Thoracic aorta (tissue), 2 donors: ENCODE measurements around the gene NEK9. TPM values are rescaled to one million over a fixed set of nuclear protein-coding genes. Genes with fewer than 3 reads are reported as not detected.
A peak's percentile ranks its signal among the peaks of the same experiment; 100 is the strongest.

Experiments
- ATAC-seq: fragments of 150-250 bp; one replicate; pipeline ENCODE4 v1.8.0; 2017; ENCODE audit warnings: low read depth; ENCODE audit not compliant: insufficient number of reproducible peaks, low FRiP score
- DNase-seq: peaks from one replicate; pipeline ENCODE4 v3.0.0-alpha.2; 2020; ENCODE audit warnings: low spot score
- H3K27ac ChIP-seq, 2 donors: fragments of 200-600 bp; sonication (generic); 1 replicate in 1 of 2; 2 replicates in 1 of 2; pipeline ENCODE4 v1.5.1; 2016; ENCODE audit warnings: mild to moderate bottlenecking in 2 of 2, moderate library complexity in 2 of 2
- H3K27me3 ChIP-seq: fragments of 200-600 bp; sonication (generic); replicated peaks from 2 replicates; pipeline ENCODE4 v1.6.0; 2016; ENCODE audit warnings: mild to moderate bottlenecking; ENCODE audit not compliant: insufficient read depth
- H3K36me3 ChIP-seq: fragments of 200-600 bp; sonication (generic); one replicate; pipeline ENCODE4 v1.5.1; 2016
- H3K4me1 ChIP-seq, 2 donors: fragments of 200-600 bp; sonication (generic); 1 replicate in 1 of 2; 2 replicates in 1 of 2; pipeline versions ENCODE4 v1.5.1 to v1.6.0; 2016; ENCODE audit warnings: low read depth in 2 of 2, mild to moderate bottlenecking in 1 of 2; ENCODE audit not compliant: control insufficient read depth in 1 of 2
- H3K4me3 ChIP-seq: fragments of 200-600 bp; sonication (generic); 2 replicates; pipeline ENCODE4 v1.5.1; 2016; ENCODE audit warnings: mild to moderate bottlenecking
- H3K9me3 ChIP-seq: fragments of 200-600 bp; sonication (generic); 2 replicates; pipeline ENCODE4 v1.5.1; 2016
- CTCF ChIP-seq: fragments of 200-600 bp; sonication (generic); IDR thresholded peaks from one replicate; pipeline ENCODE4 v1.5.1; 2019; ENCODE audit warnings: antibody characterized with exemption
- total RNA-seq, 2 donors: library from RNA; depleted of rRNA; stranded (reverse); fragments of >200 nt; gene quantifications; one replicate each; pipeline versions ENCODE4 v1.1.0 to v1.2.3, GENCODE V29; 2016

NEK9 gene
- total RNA-seq, 2 donors from 2014 or later: 51.3 to 65.3 TPM

GRCh38 chr14:75088566-75089373 is 38.1 kb downstream of the NEK9 start:
- DNase-seq (peak; percentile 17), ATAC-seq (no peak)
- Histone ChIP-seq H3K27ac (no peak overlapping the region), H3K4me1 (no peaks in the 10 kb centered on the region), H3K9me3 (no peaks in the 10 kb centered on the region), H3K36me3 (peaks cover 41% of the 10 kb centered on the region), H3K4me3 (no peak overlapping the region), H3K27me3 (no peaks in the 10 kb centered on the region)
- TF ChIP-seq CTCF: peak; percentile 64

- no peak for TF ChIP-seq CTCF
- Histone ChIP-seq H3K27ac (no peak overlapping the region), H3K9me3 (no peaks in the 10 kb centered on the region), H3K4me3 (no peak overlapping the region), H3K27me3 (no peaks in the 10 kb centered on the region), H3K4me1 (no peaks in the 10 kb centered on the region), H3K36me3 (peaks cover 42% of the 10 kb centered on the region)
- no peak for DNase-seq
- ATAC-seq: no peak
Measured at GRCh38 chr14:75088153-75088552, 38.7 kb downstream of the NEK9 start.

GRCh38 chr14:75084513-75084912 is 42.3 kb downstream of the NEK9 start:
- H3K27me3 ChIP-seq: no peaks in the 10 kb centered on the region
- peaks cover 0 to 11% of the 10 kb centered on the region in 2 donors for H3K4me1 ChIP-seq
- no peak for TF ChIP-seq CTCF
- DNase-seq: no peak
- H3K36me3 ChIP-seq: peaks cover 42% of the 10 kb centered on the region
- no peak overlapping the region for H3K27ac ChIP-seq
- H3K9me3 ChIP-seq: no peaks in the 10 kb centered on the region
- no peak overlapping the region for H3K4me3 ChIP-seq
- ATAC-seq: no peak

GRCh38 chr14:75083271-75083670 is 43.6 kb downstream of the NEK9 start:
- ATAC-seq (no peak), DNase-seq (no peak)
- H3K9me3 ChIP-seq: no peaks in the 10 kb centered on the region
- no peak for TF ChIP-seq CTCF
- H3K27me3 ChIP-seq: no peaks in the 10 kb centered on the region
- no peak overlapping the region for H3K27ac ChIP-seq
- no peak overlapping the region for H3K4me3 ChIP-seq
- H3K36me3 ChIP-seq: peaks cover 42% of the 10 kb centered on the region
- peaks cover 0 to 11% of the 10 kb centered on the region in 2 donors for H3K4me1 ChIP-seq

- DNase-seq: no peak
- Histone ChIP-seq H3K36me3 (peaks cover 26% of the 10 kb centered on the region), H3K4me3 (no peak overlapping the region), H3K27me3 (no peaks in the 10 kb centered on the region), H3K4me1 (peaks cover 0 to 11% of the 10 kb centered on the region in 2 donors), H3K27ac (peak overlapping the region in 1 of 2 donors; percentile 39), H3K9me3 (no peaks in the 10 kb centered on the region)
- TF ChIP-seq CTCF: no peak
- no peak for ATAC-seq
Measured at GRCh38 chr14:75081660-75082229, 45.1 kb downstream of the NEK9 start.
